Pancreas (tissue), 10 donors: Measurements from ENCODE around the gene MYLK. TPM values are rescaled to one million over a fixed set of nuclear protein-coding genes. Genes with fewer than 3 reads are reported as not detected.

ENCODE experiments used
- ATAC-seq, 4 donors: fragments of 200-7000 bp; cut with Tn5 transposase; one replicate each; pipeline versions ENCODE4 v1.8.0 to v1.9.1; 2020; ENCODE audit warnings: mild to moderate bottlenecking in 4 of 4, moderate library complexity in 4 of 4
- DNase-seq, 6 donors: peaks; one replicate each; pipeline ENCODE4 v3.0.0-alpha.2; 2020
- FAIRE-seq: peaks from 2 replicates; lab custom pipeline; 2012; peaks lifted over from hg19 to GRCh38; lab: Jason Lieb, UNC
- H3K27ac ChIP-seq, 4 donors: fragments of 200-600 bp; sonication (generic); 1 replicate in 3 of 4; 2 replicates in 1 of 4; pipeline versions ENCODE4 v1.5.0 to v1.8.0; 2020
- H3K27me3 ChIP-seq, 4 donors: fragments of 200-600 bp; one replicate each; pipeline ENCODE4 v1.8.0; 2021
- H3K36me3 ChIP-seq, 3 donors: fragments of 200-600 bp; sonication (generic) in 1 of 3; one replicate each; pipeline versions ENCODE4 v1.5.0 to v1.8.0; 2020 to 2021
- H3K4me1 ChIP-seq, 3 donors: fragments of 200-600 bp; one replicate each; pipeline ENCODE4 v1.8.0; 2021
- H3K4me3 ChIP-seq, 4 donors: fragments of 200-600 bp; sonication (generic) in 2 of 4; one replicate each; pipeline versions ENCODE4 v1.5.0 to v1.8.0; 2020 to 2021
- H3K9me3 ChIP-seq, 4 donors: fragments of 200-600 bp; one replicate each; pipeline ENCODE4 v1.8.0; 2021
- WGBS, 2 donors: extraction: QIAGEN DNeasy Blood & Tissue Kit; methylation state at CpG; one replicate each; pipeline ENCODE4 v1.1.7; 2013; 5-methylcytosine and 5-hydroxymethylcytosine counted together
- intact Hi-C, 3 donors: fragments of 100-400 bp; cut with DNase I; formaldehyde crosslinking; loops; one replicate each; pipeline versions ENCODE4 v1.11.1 to v1.14.2; 2022
- polyA plus RNA-seq, 2 donors: library from polyadenylated mRNA; stranded (reverse); fragments of 200-250 nt; gene quantifications; one replicate each; pipeline ENCODE4 v1.2.3, GENCODE V29; 2013
- total RNA-seq, 6 donors: library from RNA; stranded (reverse); fragmentation: NEBNext Ultra II Directional in 4 of 6; extraction: Animal tissue kit (Norgen Biotek cat#: 25700) in 4 of 6; gene quantifications; one replicate each; pipeline versions ENCODE4 v1.2.1 to v1.2.4, GENCODE V29; 2021 to 2023
- TF ChIP-seq, protein P1 (sequence below), 4 donors: fragments of 200-600 bp; sonication (generic) in 3 of 4; IDR thresholded peaks; one replicate each; pipeline versions ENCODE4 v1.5.0 to v1.8.0; 2021; ENCODE audit warnings: antibody characterized with exemption in 4 of 4
- donor health status: healthy with polysubstance abuse.
- donor health status: DM: no; HTN: no; CAD: no; lungs with moderate emphysema.
- donor health status: DM: no; HTN: no; CAD: no.
- donor health status: control.
- donor health status: control.
- donor health status: Bipolar disorder and iron deficiency.
- donor health status: DM: yes; HTN: yes; CAD: no.
- donor health status: DM: no; HTN: no; CAD: no.
- donor health status: DM: no; HTN: no; CAD: no.
- donor health status: DM: yes; HTN: yes; CAD: no.

MYLK gene
- total and polyA plus RNA-seq, 8 donors = 3.1 to 12.0 (median 6.7) TPM

DNA sequence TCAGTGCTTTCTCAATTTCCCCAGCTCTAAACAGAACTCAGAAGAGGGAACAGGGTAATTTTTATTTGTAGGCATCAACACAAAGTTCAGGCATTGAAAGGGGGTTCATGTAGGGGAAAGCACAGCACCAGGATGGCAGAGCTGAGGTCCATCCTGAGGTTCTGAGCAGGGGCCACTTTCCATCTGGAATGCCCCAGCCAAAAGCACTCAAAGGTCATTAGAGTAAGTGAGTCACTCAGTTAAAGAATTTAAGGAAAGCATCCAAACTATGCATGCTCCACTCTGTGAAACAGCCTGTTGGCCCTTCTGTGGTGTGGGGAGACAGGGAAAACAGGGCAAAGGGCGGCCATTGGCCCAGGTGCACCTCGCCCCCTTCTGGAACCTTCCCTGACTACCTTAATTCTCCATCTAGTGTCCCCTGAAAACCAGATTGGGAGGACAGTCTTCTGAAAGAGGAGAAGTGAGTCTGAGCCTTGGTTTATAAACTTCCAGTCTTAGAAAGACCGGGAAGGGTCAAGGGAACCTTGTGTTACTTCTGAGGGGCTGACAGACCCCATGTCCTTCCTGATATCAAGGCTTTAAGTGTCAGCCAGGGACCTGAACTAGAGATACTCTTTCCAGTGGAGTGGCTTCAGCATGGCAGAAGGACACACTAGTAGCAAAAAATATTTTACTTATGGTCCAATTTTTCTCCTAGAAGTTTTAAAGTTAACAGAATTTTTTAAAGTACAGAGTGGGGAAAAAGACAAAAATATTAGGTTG is 133.3 kb downstream of the MYLK start:
- Histone ChIP-seq H3K4me1 (peaks cover 9 to 15% (median 13%) of the 10 kb centered on the region in 3 donors), H3K9me3 (no peaks in the 10 kb centered on the region), H3K27me3 (no peaks in the 10 kb centered on the region), H3K4me3 (no peak overlapping the region), H3K36me3 (no peaks in the 10 kb centered on the region), H3K27ac (peak overlapping the region in 2 of 4 donors; percentile 15 to 47)
- 65 to 70% methylated on average over 3 of the region's 3 CpGs for WGBS, 2 donors
- peak in 3 of 4 donors; percentile 18 to 49 (median 49) for ATAC-seq
- intact Hi-C loops = no loop called here
- no peak for DNase-seq
- TF ChIP-seq, protein P1, sequence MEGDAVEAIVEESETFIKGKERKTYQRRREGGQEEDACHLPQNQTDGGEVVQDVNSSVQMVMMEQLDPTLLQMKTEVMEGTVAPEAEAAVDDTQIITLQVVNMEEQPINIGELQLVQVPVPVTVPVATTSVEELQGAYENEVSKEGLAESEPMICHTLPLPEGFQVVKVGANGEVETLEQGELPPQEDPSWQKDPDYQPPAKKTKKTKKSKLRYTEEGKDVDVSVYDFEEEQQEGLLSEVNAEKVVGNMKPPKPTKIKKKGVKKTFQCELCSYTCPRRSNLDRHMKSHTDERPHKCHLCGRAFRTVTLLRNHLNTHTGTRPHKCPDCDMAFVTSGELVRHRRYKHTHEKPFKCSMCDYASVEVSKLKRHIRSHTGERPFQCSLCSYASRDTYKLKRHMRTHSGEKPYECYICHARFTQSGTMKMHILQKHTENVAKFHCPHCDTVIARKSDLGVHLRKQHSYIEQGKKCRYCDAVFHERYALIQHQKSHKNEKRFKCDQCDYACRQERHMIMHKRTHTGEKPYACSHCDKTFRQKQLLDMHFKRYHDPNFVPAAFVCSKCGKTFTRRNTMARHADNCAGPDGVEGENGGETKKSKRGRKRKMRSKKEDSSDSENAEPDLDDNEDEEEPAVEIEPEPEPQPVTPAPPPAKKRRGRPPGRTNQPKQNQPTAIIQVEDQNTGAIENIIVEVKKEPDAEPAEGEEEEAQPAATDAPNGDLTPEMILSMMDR (IDR thresholded peaks at IDR 0.05) = no peak
- FAIRE-seq = no peak

DNA sequence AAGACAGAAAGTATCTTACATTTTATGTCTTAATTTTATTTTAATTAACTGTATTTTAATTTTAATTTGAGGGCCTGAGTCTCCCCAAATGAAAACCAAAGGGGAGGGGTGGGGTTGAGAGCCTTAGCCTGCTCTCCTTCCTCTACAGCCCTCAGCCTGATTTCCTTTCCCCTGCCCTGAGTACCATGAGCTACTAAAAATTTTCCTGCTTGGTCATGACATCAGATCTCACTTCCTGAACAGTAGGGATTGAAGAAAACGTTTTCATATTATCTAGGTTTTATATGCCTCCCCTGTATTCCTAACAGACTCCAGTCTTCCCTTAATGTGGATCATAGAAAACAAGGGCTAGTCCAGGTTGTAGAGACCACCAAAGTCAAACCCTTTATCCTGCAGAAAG is 133.9 kb downstream of the MYLK start:
- WGBS, 2 donors = 13 to 23% methylated on average over 1 of the region's 1 CpG
- Histone ChIP-seq H3K4me3 (no peak overlapping the region), H3K36me3 (no peaks in the 10 kb centered on the region), H3K27ac (peak overlapping the region in 2 of 4 donors; percentile 15 to 47), H3K27me3 (no peaks in the 10 kb centered on the region), H3K9me3 (no peaks in the 10 kb centered on the region), H3K4me1 (peaks cover 9 to 11% (median 9%) of the 10 kb centered on the region in 3 donors)
- FAIRE-seq (no peak), DNase-seq (no peak), ATAC-seq (no peak)
- intact Hi-C loops = no loop called here
- TF ChIP-seq, protein P1 (IDR thresholded peaks at IDR 0.05) = no peak

DNA sequence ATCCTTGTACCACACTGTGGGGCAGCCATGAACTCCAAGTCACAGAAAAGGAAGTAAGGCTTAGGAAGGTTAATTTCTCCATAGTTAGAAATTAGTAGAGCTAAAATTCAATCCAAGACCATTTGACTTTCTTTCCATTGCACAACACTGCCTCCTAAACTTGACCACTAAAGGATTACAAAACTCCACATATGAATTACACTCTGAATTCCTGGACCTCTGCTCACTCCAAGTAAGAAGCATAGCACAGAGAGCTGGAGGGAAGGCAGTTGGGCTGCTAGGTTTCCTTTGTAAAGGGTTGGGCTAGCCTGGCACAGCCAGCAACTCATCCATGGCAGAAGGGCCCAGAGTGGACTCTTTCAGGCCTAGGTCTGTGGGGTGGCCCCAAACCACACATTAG is 134.4 kb downstream of the MYLK start:
- H3K4me1 ChIP-seq = peaks cover 5 to 8% (median 6%) of the 10 kb centered on the region in 3 donors
- intact Hi-C loops = loop anchor here in 1 of 3 donors (10.0 kb wide), 1 partner anchor 235 kb away; no protein-coding TSS in a partner anchor
- peak in 3 of 4 donors; percentile 11 to 43 (median 15) for ATAC-seq
- H3K4me3 ChIP-seq = no peak overlapping the region
- H3K27ac ChIP-seq = peak overlapping the region in 1 of 4 donors; percentile 15
- H3K36me3 ChIP-seq = no peaks in the 10 kb centered on the region
- DNase-seq = no peak
- no peaks in the 10 kb centered on the region for H3K9me3 ChIP-seq
- H3K27me3 ChIP-seq = no peaks in the 10 kb centered on the region
- FAIRE-seq = no peak
- TF ChIP-seq, protein P1 (IDR thresholded peaks at IDR 0.05) = no peak

DNA sequence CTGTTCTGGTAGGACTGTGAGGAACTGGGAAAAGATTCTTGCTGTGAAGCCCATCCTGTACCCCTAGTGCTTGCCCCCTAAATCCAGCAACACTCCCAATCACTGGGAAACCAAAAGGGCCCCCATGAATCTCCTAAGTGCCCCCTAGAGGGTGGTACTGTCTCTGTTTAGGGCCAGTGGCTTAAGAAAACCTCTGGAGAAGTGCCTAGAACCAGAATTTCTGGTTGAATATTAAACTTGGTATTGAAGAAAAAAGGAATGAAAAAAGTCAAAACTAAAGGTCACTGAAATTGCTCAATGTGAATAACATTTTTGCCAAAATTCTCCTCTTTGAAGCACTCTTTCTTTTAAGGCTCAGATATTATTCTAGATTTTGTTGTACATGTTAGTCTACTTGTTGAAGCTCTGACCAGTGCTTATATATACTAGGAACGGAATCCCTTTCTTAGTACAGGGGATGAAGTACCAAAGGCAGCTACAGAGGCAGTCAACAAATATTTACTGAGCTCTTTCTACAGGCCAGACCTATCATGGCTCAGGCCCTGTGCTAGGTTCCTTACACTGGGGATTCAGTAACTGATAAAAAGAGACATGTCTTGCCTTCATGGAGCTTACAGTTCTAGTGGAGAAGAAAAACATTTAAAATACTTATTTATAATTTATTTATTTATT is 138.8 kb downstream of the MYLK start:
- FAIRE-seq (no peak), DNase-seq (no peak), ATAC-seq (peak in 3 of 4 donors; percentile 60 to 85 (median 68))

More for the DNA sequence above, 138.8 kb downstream of the MYLK start:
- H3K27me3 ChIP-seq = no peaks in the 10 kb centered on the region
- WGBS, 2 donors = 94% methylated on average over 1 of the region's 1 CpG
- no peak overlapping the region for H3K27ac ChIP-seq
- H3K4me1 ChIP-seq = peaks cover 0 to 3% (median 0%) of the 10 kb centered on the region in 3 donors
- no peaks in the 10 kb centered on the region for H3K36me3 ChIP-seq
- intact Hi-C loops = loop anchor here in 1 of 3 donors (10.0 kb wide), 1 partner anchor 239 kb away; no protein-coding TSS in a partner anchor
- H3K4me3 ChIP-seq = no peak overlapping the region
- TF ChIP-seq, protein P1 (IDR thresholded peaks at IDR 0.05) = peak in 1 of 4 donors; percentile 17
- no peaks in the 10 kb centered on the region for H3K9me3 ChIP-seq
